K562 (cell line): ENCODE data around the gene CRPPA. TPM values are rescaled to one million over a fixed set of nuclear protein-coding genes. Genes with fewer than 3 reads are reported as not detected.

Source experiments
- ATAC-seq: fragments of 200-7000 bp; cut with Tn5 transposase; 3 replicates; pipeline ENCODE4 v1.9.1; 2020; ENCODE audit warnings: moderate library complexity
- BruUV-seq: library from RNA; stranded (reverse); fragments of 400-500 nt; replicated peaks from 2 replicates; lab custom pipeline; 2021; lab: Mats Ljungman, UMichigan
- CTCF ChIA-PET: fragments of 300-600 bp; formaldehyde crosslinking; extraction: SDS; loops from one replicate; lab custom pipeline; 2021; ENCODE audit warnings: low intra/inter-chr PET ratio; lab: Yijun Ruan, JAX
- POLR2A ChIA-PET: fragments of 300-600, 350-650 bp; sonication (Branson Sonifier 250); formaldehyde crosslinking; extraction: SDS; loops from one replicate; lab custom pipeline; 2021; ENCODE audit warnings: antibody characterized with exemption, inconsistent platforms; lab: Yijun Ruan, JAX
- DNase-seq, 4 experiments: peaks; one replicate each; pipeline versions ENCODE4 v3.0.0 to v3.0.0-alpha.2; 2011 to 2018; ENCODE audit warnings: low spot score in 3 of 4, mixed read lengths in 3 of 4; ENCODE audit errors: extremely low read depth in 1 of 4
- FAIRE-seq: peaks from 2 replicates; lab custom pipeline; 2011; peaks lifted over from hg19 to GRCh38; lab: Jason Lieb, UNC
- H2AFZ ChIP-seq: 2 replicates; pipeline ENCODE4 v1.6.0; 2011; ENCODE audit warnings: low read depth, low read length, control low read depth, inconsistent platforms
- H3K27ac ChIP-seq: fragments of 200-600 bp; 3 replicates; pipeline ENCODE4 v1.8.0; 2011; ENCODE audit warnings: low read depth, mild to moderate bottlenecking, control low read depth, inconsistent platforms, low read length, moderate library complexity, mixed read lengths; ENCODE audit errors: extremely low read depth
- H3K27me3 ChIP-seq, 2 experiments: fragments of 300-600 bp in 1 of 2; 2 replicates in 1 of 2; 3 replicates in 1 of 2; pipeline versions ENCODE4 v1.6.0 to v1.8.0; 2011; ENCODE audit warnings: inconsistent platforms in 2 of 2, low read length in 2 of 2, mild to moderate bottlenecking in 1 of 2, mixed read lengths in 1 of 2, moderate library complexity in 1 of 2; ENCODE audit not compliant: control insufficient read depth in 2 of 2, insufficient read depth in 2 of 2
- H3K36me3 ChIP-seq: fragments of 300-600 bp; 3 replicates; pipeline ENCODE4 v1.8.0; 2011; ENCODE audit warnings: mild to moderate bottlenecking, low read length, inconsistent platforms; ENCODE audit not compliant: control insufficient read depth, insufficient read depth
- H3K4me1 ChIP-seq, 2 experiments: fragments of 200-600 bp in 1 of 2; replicated peaks in 1 of 2; 2 replicates in 1 of 2; 3 replicates in 1 of 2; pipeline versions ENCODE4 v1.5.1 to v1.8.0; 2011; ENCODE audit warnings: inconsistent platforms in 2 of 2, low read length in 2 of 2, mild to moderate bottlenecking in 1 of 2, mixed read lengths in 1 of 2, moderate library complexity in 1 of 2; ENCODE audit not compliant: control insufficient read depth in 2 of 2, insufficient read depth in 2 of 2
- H3K4me2 ChIP-seq: 2 replicates; pipeline ENCODE4 v1.6.1; 2011; ENCODE audit warnings: low read length, control low read depth, inconsistent platforms, mixed read lengths; ENCODE audit not compliant: insufficient read depth
- H3K4me3 ChIP-seq: fragments of 200-600 bp; sonication (generic), shearing (Covaris generic); 2 replicates; pipeline ENCODE4 v1.5.1; 2016; ENCODE audit warnings: control low read depth, inconsistent platforms
- H3K79me2 ChIP-seq: fragments of 200-600 bp; 3 replicates; pipeline ENCODE4 v1.8.0; 2011; ENCODE audit warnings: low read length, inconsistent platforms; ENCODE audit not compliant: control insufficient read depth, insufficient read depth
- H3K9ac ChIP-seq, 2 experiments: 2 replicates each; pipeline versions ENCODE4 v1.6.0 to v1.6.1; 2011; ENCODE audit warnings: low read depth in 2 of 2, low read length in 2 of 2, control low read depth in 1 of 2, inconsistent platforms in 1 of 2, mild to moderate bottlenecking in 1 of 2, mixed read lengths in 1 of 2; ENCODE audit not compliant: insufficient read depth in 1 of 2
- H3K9me1 ChIP-seq: one replicate; pipeline ENCODE4 v1.6.0; 2011; ENCODE audit warnings: inconsistent platforms, mild to moderate bottlenecking, low read length, moderate library complexity; ENCODE audit not compliant: control insufficient read depth, insufficient read depth
- H3K9me3 ChIP-seq: replicated peaks from 2 replicates; pipeline ENCODE4 v1.5.1; 2011; ENCODE audit warnings: low read depth, low read length, inconsistent platforms; ENCODE audit not compliant: control insufficient read depth, insufficient read depth
- H4K20me1 ChIP-seq: replicated peaks from 2 replicates; pipeline ENCODE4 v1.6.1; 2011; ENCODE audit warnings: low read length, inconsistent platforms, mixed read lengths; ENCODE audit not compliant: control insufficient read depth, insufficient read depth
- SAFB ChIP-seq: fragments of 200-400 bp; formaldehyde crosslinking; IDR thresholded peaks from 2 replicates; pipeline ENCODE4 v1.6.1; 2017; ENCODE audit warnings: low read depth, low read length, borderline replicate concordance
- SMAD3 ChIP-seq: fragments of 450-650 bp; formaldehyde crosslinking; conservative IDR thresholded peaks from 2 replicates; pipeline ENCODE4 v1.4.0; 2020; ENCODE audit warnings: mild to moderate bottlenecking
- WGBS: fragments of 100-300 bp; shearing (Covaris generic); methylation state at CpG from one replicate; pipeline ENCODE4 v1.1.6; 2016; ENCODE audit warnings: low coverage, mixed read lengths; ENCODE audit not compliant: insufficient coverage; ENCODE audit errors: missing lambda C conversion rate; 5-methylcytosine and 5-hydroxymethylcytosine counted together
- in situ Hi-C: fragments of 300-500 bp; cut with MboI; formaldehyde crosslinking; loops from 4 replicates; pipeline ENCODE4 v1.15.0; 2018; ENCODE audit warnings: inconsistent platforms, mixed read lengths
- intact Hi-C: fragments of 100-400 bp; cut with micrococcal nuclease; formaldehyde crosslinking; loops from 2 replicates; pipeline ENCODE4 v1.14.2; 2022
- polyA plus RNA-seq, 8 experiments: library from polyadenylated mRNA; depleted of rRNA in 4 of 8; stranded (reverse) in 5 of 8; unstranded in 3 of 8; fragments of >200 nt; fragmentation: Nextera tagmentation in 2 of 8; fragmentation: Illumina TruSeq in 1 of 8; extraction: Ambion mirVana in 2 of 8; extraction: Trizol in 1 of 8; gene quantifications; 2 replicates each; pipeline versions ENCODE4 v1.2.1 to v1.2.3, GENCODE V29; 2011 to 2014; ENCODE audit warnings: inconsistent platforms in 1 of 8, missing spikeins in 1 of 8
- total RNA-seq, 7 experiments: library from RNA; depleted of rRNA in 6 of 7; stranded (reverse); fragments of >200 nt in 6 of 7; fragmentation: Illumina TruSeq in 2 of 7; extraction: Trizol in 2 of 7; gene quantifications; 2 replicates each; pipeline versions ENCODE4 v1.2.1 to v1.2.3, GENCODE V29; 2011 to 2021; ENCODE audit warnings: low replicate concordance in 1 of 7

Gene CRPPA
- total and polyA plus RNA-seq, 9 of the 15 experiments (the other 6 are each of a cell fraction or from before 2014, with no cell fraction given) = 3.9 to 14.4 (median 7.8) TPM

- no peak for FAIRE-seq
- no peaks in the 10 kb centered on the region for H3K36me3 ChIP-seq
- H3K27me3 ChIP-seq = no peaks in the 10 kb centered on the region
- no TSS peak for BruUV-seq
- no peak for DNase-seq
- H3K9me1 ChIP-seq = no peaks in the 10 kb centered on the region
- WGBS = 83% methylated on average over 5 of the region's 6 CpGs
- H3K4me1 ChIP-seq = peaks cover 0 to 9% of the 10 kb centered on the region in 2 experiments; a peak in 3 of 5 replicates
- CTCF ChIA-PET = no interaction called here
- no peaks in the 10 kb centered on the region for H4K20me1 ChIP-seq
- in situ Hi-C loops = no loop called here
- no peak overlapping the region for H3K27ac ChIP-seq
- intact Hi-C loops = no loop called here
- ATAC-seq = no peak
- H3K9ac ChIP-seq = no peak overlapping the region
- H3K79me2 ChIP-seq = no peaks in the 10 kb centered on the region
- no peak for TF ChIP-seq SAFB
- no peak overlapping the region for H2AFZ ChIP-seq
- H3K4me3 ChIP-seq = no peak overlapping the region
- no peak overlapping the region for H3K4me2 ChIP-seq
- no peaks in the 10 kb centered on the region for H3K9me3 ChIP-seq
- POLR2A ChIA-PET = interaction anchor here (0.9 kb wide), 1 partner anchor 8 kb away, joined by 4 read pairs; no protein-coding TSS in a partner anchor
Measured at GRCh38 chr7:16450366-16450765, 29.0 kb upstream of the CRPPA start.

DNA sequence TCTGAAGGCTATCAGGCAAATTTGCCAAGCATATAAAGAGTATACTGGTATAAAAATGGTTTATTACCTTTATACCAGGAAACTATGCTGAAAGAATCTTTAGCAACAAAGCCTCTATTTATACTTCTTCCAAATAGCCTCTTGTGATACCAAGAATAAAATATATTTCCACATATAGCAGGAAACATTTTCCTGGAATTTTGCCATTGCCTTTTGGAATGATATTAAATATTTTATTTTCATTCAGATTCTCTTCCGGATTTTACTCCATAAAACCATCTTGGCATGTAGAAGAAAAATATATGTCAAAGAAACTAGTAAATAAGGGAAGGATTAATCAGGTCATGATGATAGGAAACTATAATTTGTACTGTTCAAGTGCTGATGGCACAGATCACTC is 26.5 kb upstream of the CRPPA start:
- in situ Hi-C loops = no loop called here
- H3K9me1 ChIP-seq = no peaks in the 10 kb centered on the region
- 10% methylated on average over 1 of the region's 1 CpG for WGBS
- DNase-seq (no peak), ATAC-seq (no peak), FAIRE-seq (no peak)
- TF ChIP-seq SMAD3 (CRISPR knock-in tag) = no peak
- H3K27me3 ChIP-seq = no peaks in the 10 kb centered on the region
- intact Hi-C loops = no loop called here
- POLR2A ChIA-PET = interaction anchor here (0.7 kb wide), 1 partner anchor 8 kb away, joined by 3 read pairs; no protein-coding TSS in a partner anchor
- CTCF ChIA-PET = no interaction called here
- H2AFZ ChIP-seq = no peak overlapping the region
- no peak overlapping the region for H3K4me3 ChIP-seq
- no peaks in the 10 kb centered on the region for H4K20me1 ChIP-seq
- no peak overlapping the region for H3K4me2 ChIP-seq
- no peaks in the 10 kb centered on the region for H3K79me2 ChIP-seq
- peaks cover 0 to 9% of the 10 kb centered on the region in 2 experiments; a peak in 3 of 5 replicates for H3K4me1 ChIP-seq
- no TSS peak for BruUV-seq
- H3K36me3 ChIP-seq = no peaks in the 10 kb centered on the region
- H3K27ac ChIP-seq = no peak overlapping the region
- H3K9me3 ChIP-seq = no peaks in the 10 kb centered on the region
- H3K9ac ChIP-seq = no peak overlapping the region
